ENCODE data around the gene ADAM8. TPM values are rescaled to one million over a fixed set of nuclear protein-coding genes. Genes with fewer than 3 reads are reported as not detected.

Gene ADAM8
- total RNA-seq (2022; extraction: Qiagen RNA extraction): 1.6 to 4.2 TPM (median 3.7 TPM) in 5 replicates

DNA sequence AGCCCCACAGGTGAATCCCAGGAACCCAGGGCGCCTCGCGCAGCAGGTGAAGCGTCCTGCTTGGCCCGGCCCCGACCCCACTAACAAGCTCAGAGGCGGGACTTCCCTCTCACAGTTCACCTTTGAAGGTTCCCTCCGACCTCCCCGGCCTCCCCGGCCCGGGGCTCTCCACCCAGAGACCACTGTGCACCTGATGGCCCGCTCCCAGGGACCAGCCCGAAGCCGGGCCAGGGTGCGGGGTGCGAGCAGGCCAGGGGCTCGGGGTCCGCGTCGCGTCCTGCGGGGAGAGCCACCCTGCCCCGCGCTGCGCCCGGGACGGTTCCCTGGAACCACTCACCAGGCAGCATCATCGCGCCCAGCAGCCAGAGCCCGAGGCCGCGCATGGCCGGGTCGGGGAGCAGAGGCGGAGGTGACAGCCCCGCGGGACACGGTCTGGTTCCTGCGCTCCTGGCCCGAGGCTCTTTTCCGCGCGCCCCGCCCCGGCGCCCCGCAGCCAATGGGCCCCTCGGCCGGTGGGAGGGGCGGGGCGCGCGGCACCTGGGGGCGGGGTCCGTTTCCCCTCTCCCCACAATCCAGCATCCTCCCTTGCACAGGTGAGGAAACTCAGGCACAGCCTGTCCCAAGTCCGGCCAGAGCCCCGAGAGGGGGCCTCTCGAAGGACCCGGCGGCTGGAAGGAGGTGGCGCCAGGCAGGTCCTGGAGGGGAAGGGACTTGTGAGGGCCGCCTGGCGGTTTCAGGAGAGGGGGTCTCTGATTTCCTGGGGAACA, at the start of gene ADAM8:
TSS of gene ADAM8 (minus strand) at position 434 of the 767 bp plus-strand sequence. CDS start at position 383, 51 bp downstream.

GRCh38 chr10:133308421-133309099, 31.9 kb upstream of the ADAM8 start, which contains the start of the genes TUBGCP2 and ZNF511:
Gene TUBGCP2, minus strand, starts transcription at chr10:133308872. Its CDS starts 5,931 bp downstream, at chr10:133302941.
Gene ZNF511, plus strand, starts transcription at chr10:133308914. Its CDS starts 30 bp downstream, at chr10:133308944.

GRCh38 chr10:133237588-133238465, 38.8 kb downstream of the ADAM8 start, which contains the start of gene VENTX:
Gene VENTX, plus strand, starts transcription at chr10:133237855. Its CDS starts 60 bp downstream, at chr10:133237915.

DNA sequence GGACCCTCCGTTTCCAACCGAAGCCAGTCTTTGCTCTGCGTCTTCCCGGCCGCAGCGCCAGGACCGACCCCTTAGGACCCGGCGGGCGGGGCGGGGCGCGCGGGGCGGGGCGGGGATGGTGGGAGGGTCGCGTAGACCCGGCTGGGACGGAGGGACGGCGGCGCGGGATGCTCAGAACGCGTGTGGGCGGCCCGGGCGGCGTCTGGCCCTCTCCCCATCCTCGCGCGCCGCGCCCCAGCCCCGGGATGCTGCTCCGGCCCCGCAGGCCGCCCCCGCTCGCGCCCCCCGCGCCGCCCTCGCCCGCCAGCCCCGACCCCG, 46.7 kb downstream of the ADAM8 start, which contains the start of gene UTF1:
TSS of gene UTF1 (plus strand) at position 174 of the 318 bp plus-strand sequence. CDS start at position 246, 72 bp downstream.

Other genes starting within 250 kb of the ADAM8 start
- gene ADGRA1, start 188.9 kb downstream of the ADAM8 start, total RNA-seq (2022; extraction: Qiagen RNA extraction): 0.15 to 0.34 TPM (median 0.23 TPM) in 5 replicates
- 0.91 to 2.6 TPM (median 1.4 TPM) in 5 replicates for gene KNDC1, start 116.6 kb downstream of the ADAM8 start, total RNA-seq (2022; extraction: Qiagen RNA extraction)
- gene UTF1, start 46.7 kb downstream of the ADAM8 start, total RNA-seq (2022; extraction: Qiagen RNA extraction): 0.10 TPM in 1 of 5 replicates, not detected in the others
- gene VENTX, start 39.0 kb downstream of the ADAM8 start, total RNA-seq (2022; extraction: Qiagen RNA extraction): not detected in 5 replicates
- 32.4 to 49.6 TPM (median 42.5 TPM) in 5 replicates for gene TUBGCP2, start 32.0 kb upstream of the ADAM8 start, total RNA-seq (2022; extraction: Qiagen RNA extraction)
- 51.5 to 74.7 TPM (median 69.1 TPM) in 5 replicates for gene ZNF511, start 32.0 kb upstream of the ADAM8 start, total RNA-seq (2022; extraction: Qiagen RNA extraction)
- gene CALY, start 60.0 kb upstream of the ADAM8 start, total RNA-seq (2022; extraction: Qiagen RNA extraction): 0.45 to 0.71 TPM (median 0.59 TPM) in 5 replicates
- gene PRAP1, start 70.5 kb upstream of the ADAM8 start, total RNA-seq (2022; extraction: Qiagen RNA extraction): 0.15 TPM in 1 of 5 replicates, not detected in the others
- gene FUOM, start 81.2 kb upstream of the ADAM8 start, total RNA-seq (2022; extraction: Qiagen RNA extraction): 13.3 to 17.6 TPM (median 16.0 TPM) in 5 replicates
- gene ECHS1, start 96.5 kb upstream of the ADAM8 start, total RNA-seq (2022; extraction: Qiagen RNA extraction): 130 to 159 TPM (median 145 TPM) in 5 replicates
- gene PAOX, start 102.4 kb upstream of the ADAM8 start, total RNA-seq (2022; extraction: Qiagen RNA extraction): 1.7 to 2.5 TPM (median 2.1 TPM) in 5 replicates
- 41.4 to 53.4 TPM (median 49.7 TPM) in 5 replicates for gene MTG1, start 117.3 kb upstream of the ADAM8 start, total RNA-seq (2022; extraction: Qiagen RNA extraction)
- 0.22 to 0.54 TPM (median 0.30 TPM) in 5 replicates for gene SPRN, start 147.8 kb upstream of the ADAM8 start, total RNA-seq (2022; extraction: Qiagen RNA extraction)
- gene SCART1, start 177.1 kb upstream of the ADAM8 start, total RNA-seq (2022; extraction: Qiagen RNA extraction): 0.20 to 0.32 TPM (median 0.22 TPM) in 5 replicates

All from A549 treated with Hydrocortisone at 1 μM for 4 hours (cell line).